Kidney capillary endothelial cell (primary cell): ENCODE data around the gene MIEF2.
"Not testable (repeated sequence)": the region's sequence is repeated elsewhere in the genome, so short reads cannot be mapped to it uniquely, and the experiment has no call there.

Experiments
- DNase-seq: peaks from one replicate; pipeline ENCODE4 v3.0.0-alpha.2; 2018; ENCODE audit warnings: low spot score

The MIEF2 gene

DNA sequence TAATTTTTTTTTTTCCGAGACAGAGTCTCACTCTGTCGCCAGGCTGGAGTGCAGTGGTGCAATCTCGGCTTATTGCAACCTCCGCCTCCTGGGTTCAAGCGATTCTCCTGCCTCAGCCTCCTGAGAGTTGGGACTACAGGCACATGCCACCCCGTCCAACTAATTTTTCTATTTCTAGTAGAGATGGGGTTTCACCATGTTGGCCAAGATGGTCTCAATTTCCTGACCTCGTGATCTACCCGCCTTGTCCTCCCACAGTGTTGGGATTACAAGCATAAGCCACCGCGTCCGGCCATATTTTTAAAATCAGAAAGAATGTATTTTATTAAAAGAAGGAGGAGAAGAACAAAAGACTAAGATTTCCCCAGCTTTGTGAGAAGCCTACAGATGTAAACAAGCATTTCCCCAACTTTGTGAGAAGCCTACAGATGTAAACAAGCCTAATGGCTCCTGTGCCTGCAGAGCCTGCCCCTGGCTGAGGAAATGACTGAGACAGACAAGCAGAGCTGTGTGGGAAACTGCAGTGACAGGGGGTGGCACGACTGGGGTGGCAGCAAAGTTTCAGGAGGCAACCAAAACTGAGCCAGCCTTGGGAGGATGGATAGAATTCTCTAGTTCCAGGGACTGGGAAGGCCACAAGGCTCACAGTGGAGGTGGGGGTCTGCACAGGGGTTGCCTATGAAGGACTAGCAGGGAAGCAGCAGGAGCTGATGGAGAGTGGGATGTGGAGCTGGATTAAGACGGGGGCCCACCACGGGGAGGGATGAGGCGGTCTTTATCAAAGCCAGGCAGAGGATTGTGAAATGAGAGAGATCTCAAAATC lies 31.5 kb downstream of the MIEF2 start:
- no peak for DNase-seq

DNA sequence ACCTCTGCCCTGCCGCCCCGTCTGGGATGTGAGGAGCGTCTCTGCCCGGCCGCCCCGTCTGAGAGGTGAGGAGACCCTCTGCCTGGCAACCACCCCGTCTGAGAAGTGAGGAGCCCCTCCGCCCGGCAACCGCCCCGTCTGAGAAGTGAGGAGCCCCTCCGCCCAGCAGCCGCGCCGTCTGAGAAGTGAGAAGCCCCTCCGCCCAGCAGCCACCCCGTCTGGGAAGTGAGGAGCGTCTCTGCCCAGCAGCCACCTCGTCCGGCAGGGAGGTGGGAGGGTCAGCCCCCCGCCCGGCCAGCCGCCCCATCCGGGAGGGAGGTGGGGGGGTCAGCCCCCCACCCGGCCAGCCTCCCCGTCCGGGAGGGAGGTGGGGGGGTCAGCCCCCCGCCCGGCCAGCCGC lies 37.6 kb downstream of the MIEF2 start:
- not testable (repeated sequence) for DNase-seq

DNA sequence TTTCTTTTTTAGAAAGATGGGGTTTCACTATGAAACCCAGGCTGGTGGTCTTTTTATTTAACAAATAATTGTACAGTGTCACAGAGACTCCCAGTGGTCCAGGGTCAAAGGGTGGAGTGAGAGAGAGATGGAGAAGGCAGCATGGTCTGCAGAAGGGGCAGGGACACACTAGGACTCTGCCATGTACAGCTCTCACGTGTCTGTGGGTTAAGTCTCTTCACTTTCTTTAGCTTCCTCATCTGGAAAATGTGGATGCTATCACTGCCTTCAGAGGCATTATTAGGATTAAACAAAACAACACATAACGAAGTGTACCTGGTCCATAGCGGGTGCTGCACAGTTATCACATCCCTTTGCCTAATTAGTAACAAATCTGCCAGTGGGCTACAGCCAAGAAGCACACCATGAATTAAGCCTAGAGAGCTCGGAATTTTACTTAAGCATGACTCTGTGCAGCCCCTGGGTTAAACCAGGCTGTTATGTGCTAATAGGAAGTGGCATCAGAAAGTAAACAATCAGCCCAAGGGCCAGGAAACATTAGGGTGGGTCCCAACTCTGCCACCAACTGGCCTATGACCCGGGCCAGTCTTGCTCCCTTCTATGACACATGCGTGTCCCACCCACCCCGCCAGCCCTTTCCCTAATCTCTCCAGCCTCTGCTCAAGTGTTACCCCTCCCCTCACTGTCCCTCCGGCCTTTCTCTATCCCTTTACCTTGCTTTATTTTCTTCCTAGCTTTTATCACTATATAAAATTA lies 40.4 kb downstream of the MIEF2 start:
- no peak for DNase-seq

DNA sequence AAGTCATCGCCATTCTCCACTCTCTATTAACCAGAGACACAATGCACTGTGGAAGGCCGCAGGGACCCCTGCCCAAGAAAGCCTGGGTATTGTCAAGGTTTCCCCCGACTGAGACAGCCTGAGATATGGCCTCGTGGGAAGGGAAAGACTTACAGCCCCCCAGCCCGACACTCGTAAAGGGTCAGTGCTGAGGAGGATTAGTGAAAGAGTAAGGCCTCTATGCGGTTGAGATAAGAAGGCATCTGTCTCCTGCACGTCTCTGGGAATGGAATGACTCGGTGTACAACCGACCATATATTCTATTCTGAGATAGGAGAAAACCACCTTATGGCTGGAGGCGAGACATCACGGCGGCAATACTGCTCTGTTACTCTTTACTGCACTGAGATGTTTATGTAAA lies 42.7 kb downstream of the MIEF2 start:
- not testable (repeated sequence) for DNase-seq

DNA sequence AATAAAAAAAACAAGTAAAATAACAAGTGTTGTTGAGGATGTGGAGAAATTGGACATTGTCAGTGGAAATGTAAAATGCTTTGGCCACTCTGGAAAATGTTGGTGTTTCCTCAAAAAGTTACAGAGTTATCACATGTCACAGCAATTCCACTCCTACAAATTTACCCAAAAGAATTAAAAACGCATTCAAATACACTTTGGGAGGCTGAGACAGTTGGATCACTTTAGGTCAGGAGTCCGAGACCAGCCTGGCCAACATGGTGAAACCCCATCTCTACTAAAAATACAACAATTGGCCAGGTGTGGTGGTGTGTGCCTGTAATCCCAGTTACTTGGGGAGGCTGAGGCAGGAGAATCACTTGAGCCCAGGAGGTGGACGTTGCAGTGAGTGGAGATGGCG lies 48.7 kb downstream of the MIEF2 start:
- no peak for DNase-seq

DNA sequence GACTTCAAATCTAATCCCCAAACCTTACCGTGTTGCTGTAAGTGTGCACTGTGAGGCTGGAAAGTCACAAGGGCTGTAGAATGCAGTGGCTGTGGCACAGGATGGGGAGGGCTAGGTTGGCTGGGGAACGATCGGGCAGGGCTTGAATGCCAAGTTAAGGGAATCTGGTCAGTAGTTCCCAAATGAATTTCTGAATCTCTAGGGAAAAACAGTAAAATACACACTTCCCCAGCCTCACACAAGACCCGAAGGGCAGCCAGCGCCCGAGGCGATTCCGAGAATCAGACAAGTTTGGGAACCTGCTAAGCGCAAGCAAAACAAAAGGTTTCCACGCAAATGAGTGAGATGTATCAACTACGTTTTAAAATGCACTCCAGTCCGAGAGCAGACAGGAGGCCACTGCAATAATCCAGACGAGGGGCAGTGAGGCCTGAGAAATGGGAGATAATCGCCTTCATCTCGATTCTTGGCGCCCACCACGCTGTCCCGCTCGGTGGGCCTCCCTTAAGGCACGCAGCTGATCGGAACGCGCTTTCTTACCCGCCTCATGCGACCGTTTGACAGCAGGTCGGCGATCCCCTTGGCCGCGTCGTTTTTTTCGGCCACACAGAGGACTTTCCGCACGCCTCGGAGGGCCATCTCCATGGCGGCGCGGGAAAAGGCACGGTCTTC lies 53.7 kb downstream of the MIEF2 start:
- DNase-seq = peak; percentile 11

DNA sequence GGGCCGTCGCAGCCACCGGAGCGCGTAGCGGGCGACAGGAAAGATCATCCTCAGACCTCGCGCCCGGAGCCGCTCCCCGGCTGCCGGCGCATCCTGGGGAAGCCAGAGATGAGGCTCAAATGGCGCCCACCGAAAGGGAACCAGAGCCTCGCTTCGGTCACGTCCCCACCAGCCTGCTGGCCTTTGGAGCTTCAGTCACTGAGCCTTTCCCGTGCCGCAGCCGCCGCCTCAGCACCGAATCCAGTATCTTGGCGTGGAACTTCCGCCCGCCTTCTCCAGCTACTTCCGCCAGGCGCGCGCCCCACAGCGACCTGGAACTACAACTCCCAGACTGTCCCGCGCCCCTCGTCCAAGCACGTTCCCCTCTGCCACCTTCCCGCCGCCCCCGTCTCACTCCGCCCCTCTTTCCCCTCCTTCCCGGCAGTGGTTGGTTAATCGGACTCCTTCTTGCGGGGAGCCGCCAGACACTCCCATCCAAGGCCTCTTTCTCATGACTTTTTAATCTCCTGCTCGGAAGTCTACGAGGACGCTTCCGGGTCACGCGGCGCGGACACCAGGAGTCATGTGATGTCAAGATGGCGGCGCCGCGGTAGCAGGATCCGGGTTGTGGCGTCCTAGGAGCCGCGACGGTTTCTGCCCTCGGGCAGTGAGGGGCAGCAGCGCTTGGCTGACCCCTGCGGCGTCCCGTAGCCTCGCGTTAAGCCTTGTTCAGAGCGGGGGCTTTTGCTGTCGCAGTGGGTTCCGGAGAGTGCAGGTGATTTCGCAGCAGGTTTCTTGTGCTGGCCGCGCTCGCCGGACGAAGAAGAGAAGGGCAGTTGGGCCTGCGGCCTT lies 54.5 kb downstream of the MIEF2 start, which contains the start of the genes SMCR8 and TOP3A:
TSS of gene SMCR8 (plus strand) at position 563 of the 831 bp plus-strand sequence. CDS start 497 bp downstream, outside the sequence.
TSS of gene TOP3A (minus strand) at position 264 of the 831 bp plus-strand sequence. CDS start at position 48, 216 bp downstream.
- DNase-seq = peak; percentile 95

DNA sequence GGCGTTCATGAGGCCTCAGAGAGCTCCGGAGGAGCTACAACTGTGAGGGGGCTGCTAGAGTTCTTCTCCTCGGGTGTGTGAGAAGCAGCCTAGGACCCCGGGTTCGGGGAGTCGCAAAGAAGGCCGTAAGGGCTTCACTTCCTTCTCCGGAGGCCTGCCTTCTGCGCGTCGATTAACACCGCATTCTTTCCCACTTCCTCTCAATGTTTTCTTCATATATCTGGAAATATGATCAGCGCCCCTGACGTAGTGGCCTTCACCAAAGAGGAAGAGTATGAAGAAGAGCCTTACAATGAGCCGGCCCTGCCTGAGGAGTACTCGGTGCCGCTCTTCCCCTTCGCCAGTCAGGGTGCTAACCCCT lies 55.1 kb downstream of the MIEF2 start:
- DNase-seq = no peak

DNA sequence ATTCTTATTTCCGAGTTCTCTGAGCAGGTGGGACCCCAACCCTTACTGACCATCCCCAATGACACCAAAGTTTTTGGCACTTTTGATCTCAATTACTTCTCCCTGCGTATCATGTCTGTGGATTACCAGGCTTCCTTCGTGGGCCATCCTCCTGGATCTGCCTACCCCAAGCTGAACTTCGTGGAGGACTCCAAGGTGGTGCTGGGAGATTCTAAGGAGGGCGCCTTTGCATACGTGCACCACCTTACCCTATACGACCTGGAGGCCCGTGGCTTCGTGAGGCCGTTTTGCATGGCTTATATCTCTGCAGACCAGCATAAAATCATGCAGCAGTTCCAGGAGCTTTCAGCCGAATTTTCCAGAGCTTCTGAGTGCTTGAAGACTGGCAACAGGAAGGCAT lies 55.5 kb downstream of the MIEF2 start:
- no peak for DNase-seq
